ENCODE results near the gene FCGR3B.
"Not testable (repeated sequence)": the region's sequence is repeated elsewhere in the genome, so short reads cannot be mapped to it uniquely, and the experiment has no call there.

GRCh38 chr1:161592586-161592985, 38.4 kb downstream of the FCGR3B start:
- not testable (repeated sequence) for TF ChIP-seq CTCF, POLR2A (IDR thresholded peaks at IDR 0.05)

All from uterus (tissue), 2 donors.